Activated naive CD4-positive, alpha-beta T cell treated with Interleukin-2 at 50 U/mL for 16 hours (primary cell): ENCODE measurements around the gene SMG5.
"Not testable (repeated sequence)": the region's sequence is repeated elsewhere in the genome, so short reads cannot be mapped to it uniquely, and the experiment has no call there.

Experiments
- DNase-seq: peaks from one replicate; pipeline ENCODE4 v3.0.0-alpha.2; 2020

SMG5 gene

GRCh38 chr1:156282479-156283222 is at the start of gene SMG5:
Gene SMG5 (minus strand): TSS chr1:156282825. CDS start chr1:156282680, 145 bp downstream.
- peak; percentile 95 for DNase-seq

GRCh38 chr1:156323179-156323578 is 40.6 kb upstream of the SMG5 start:
- not testable (repeated sequence) for DNase-seq

GRCh38 chr1:156320560-156320959 is 37.9 kb upstream of the SMG5 start:
- no peak for DNase-seq

GRCh38 chr1:156319664-156320063 is 37.0 kb upstream of the SMG5 start:
- no peak for DNase-seq

- DNase-seq = no peak
These were observed 34.3 kb upstream of the SMG5 start for GRCh38 chr1:156316909-156317308.

GRCh38 chr1:156310962-156311361 is 28.3 kb upstream of the SMG5 start:
- no peak for DNase-seq

- no peak for DNase-seq
These were observed 25.5 kb upstream of the SMG5 start for GRCh38 chr1:156308078-156308477.

GRCh38 chr1:156305215-156305614 is 22.6 kb upstream of the SMG5 start:
- no peak for DNase-seq

GRCh38 chr1:156303241-156303640 is 20.6 kb upstream of the SMG5 start:
- no peak for DNase-seq

GRCh38 chr1:156298852-156299357 is 16.3 kb upstream of the SMG5 start, which contains the start of gene VHLL:
Gene VHLL (minus strand): TSS chr1:156299307. CDS start chr1:156299189, 118 bp downstream.
- no peak for DNase-seq

- peak; percentile 55 for DNase-seq
These were observed 12.8 kb upstream of the SMG5 start, which contains the start of gene GLMP for GRCh38 chr1:156295391-156295947. Gene GLMP (minus strand): TSS chr1:156295679. CDS start chr1:156295645, 34 bp downstream.

- no peak for DNase-seq
These were observed 11.3 kb upstream of the SMG5 start for GRCh38 chr1:156293895-156294294.

GRCh38 chr1:156293098-156293434 is 10.4 kb upstream of the SMG5 start:
- DNase-seq = no peak

- no peak for DNase-seq
These were observed 8.8 kb upstream of the SMG5 start for GRCh38 chr1:156291226-156292061.

GRCh38 chr1:156289857-156290256 is 7.2 kb upstream of the SMG5 start:
- DNase-seq = no peak

GRCh38 chr1:156286061-156286460 is 3.4 kb upstream of the SMG5 start:
- DNase-seq = no peak

GRCh38 chr1:156285437-156285836 is 2.8 kb upstream of the SMG5 start:
- DNase-seq = no peak

- DNase-seq = no peak
These were observed 2.1 kb upstream of the SMG5 start for GRCh38 chr1:156284757-156285156.

- no peak for DNase-seq
These were observed 1.5 kb upstream of the SMG5 start, which contains the start of gene TMEM79 for GRCh38 chr1:156284112-156284511. Gene TMEM79 (plus strand): TSS chr1:156284325. CDS start chr1:156285227, 902 bp downstream.

GRCh38 chr1:156283521-156283920 is 896 bp upstream of the SMG5 start:
- DNase-seq = no peak

GRCh38 chr1:156281693-156282478 is 739 bp downstream of the SMG5 start:
- no peak for DNase-seq

GRCh38 chr1:156281281-156281680 is 1.3 kb downstream of the SMG5 start:
- DNase-seq = peak; percentile 59
